A549 (cell line): ENCODE measurements around the gene ZNF625. TPM values are rescaled to one million over a fixed set of nuclear protein-coding genes. Genes with fewer than 3 reads are reported as not detected.

ENCODE experiments used
- ATAC-seq, 2 experiments: fragments of 200-7000 bp in 1 of 2; fragments of >200 bp in 1 of 2; cut with Nextera tagmentation in 1 of 2; cut with Tn5 transposase in 1 of 2; 3 replicates each; pipeline versions ENCODE4 v1.8.0 to v1.9.1; 2018 to 2020; ENCODE audit warnings: mild to moderate bottlenecking in 1 of 2, moderate library complexity in 1 of 2
- CTCF ChIA-PET: fragments of 300-600 bp; sonication (Branson Sonifier 250); formaldehyde crosslinking; extraction: SDS; loops from one replicate; lab custom pipeline; 2021; ENCODE audit warnings: antibody characterized with exemption, inconsistent platforms; lab: Yijun Ruan, JAX
- POLR2A ChIA-PET: fragments of 350-600 bp; formaldehyde crosslinking; extraction: SDS; loops from one replicate; lab custom pipeline; 2021; ENCODE audit warnings: antibody characterized with exemption, inconsistent platforms; lab: Yijun Ruan, JAX
- DNase-seq, 2 experiments: peaks; one replicate each; pipeline versions ENCODE4 v3.0.0 to v3.0.0-alpha.2; 2011 to 2016; ENCODE audit warnings: low read depth in 1 of 2, low spot score in 1 of 2
- FAIRE-seq: peaks from 2 replicates; lab custom pipeline; 2011; peaks lifted over from hg19 to GRCh38; lab: Jason Lieb, UNC
- H3K27ac ChIP-seq, 2 experiments: fragments of >200 bp; sonication (Bioruptor Twin); formaldehyde crosslinking; 3 replicates each; pipeline ENCODE4 v1.5.1; 2016 to 2017
- H3K4me1 ChIP-seq: fragments of >200 bp; sonication (Bioruptor Twin); formaldehyde crosslinking; 3 replicates; pipeline ENCODE4 v1.6.1; 2016
- H3K4me2 ChIP-seq: fragments of >200 bp; sonication (Bioruptor Twin); formaldehyde crosslinking; 3 replicates; pipeline ENCODE4 v1.6.1; 2016
- H3K4me3 ChIP-seq: fragments of >200 bp; sonication (Bioruptor Twin); formaldehyde crosslinking; 3 replicates; pipeline ENCODE4 v1.5.1; 2016
- H3K9me3 ChIP-seq: fragments of >200 bp; sonication (Bioruptor Twin); formaldehyde crosslinking; 3 replicates; pipeline ENCODE4 v1.6.1; 2016
- BHLHE40 ChIP-seq: IDR thresholded peaks from 2 replicates; pipeline ENCODE4 v1.6.1; 2012; ENCODE audit warnings: low read depth, low read length, inconsistent platforms
- CEBPB ChIP-seq, 2 experiments: fragments of >200 bp in 1 of 2; sonication (Bioruptor Twin) in 1 of 2; formaldehyde crosslinking in 1 of 2; IDR thresholded peaks; 2 replicates each; pipeline ENCODE4 v1.6.1; 2012 to 2016
- CHD4 ChIP-seq: fragments of 200-600 bp; sonication (generic); IDR thresholded peaks from 2 replicates; pipeline ENCODE4 v1.6.1; 2016; ENCODE audit warnings: antibody characterized with exemption, mild to moderate bottlenecking, borderline replicate concordance
- EHMT2 ChIP-seq: fragments of 200-600 bp; sonication (generic); IDR thresholded peaks from 2 replicates; pipeline ENCODE4 v1.6.1; 2016; ENCODE audit warnings: antibody characterized with exemption, low read depth, mild to moderate bottlenecking, moderate library complexity
- ELK1 ChIP-seq: fragments of 150-350 bp; IDR thresholded peaks from 2 replicates; pipeline ENCODE4 v1.6.1; 2014; ENCODE audit warnings: low read depth, mild to moderate bottlenecking, low read length
- FOSB ChIP-seq: fragments of 250-450 bp; sonication (Bioruptor Pico); IDR thresholded peaks from 2 replicates; pipeline ENCODE4 v1.5.0; 2020; ENCODE audit warnings: mild to moderate bottlenecking, moderate library complexity
- FOSL2 ChIP-seq, 2 experiments: fragments of 450-650 bp in 1 of 2; fragments of >200 bp in 1 of 2; sonication (Bioruptor Twin) in 1 of 2; formaldehyde crosslinking; IDR thresholded peaks; 2 replicates each; pipeline versions ENCODE4 v1.5.0 to v1.6.1; 2016 to 2020; ENCODE audit warnings: mild to moderate bottlenecking in 1 of 2, moderate library complexity in 1 of 2
- GATA3 ChIP-seq: IDR thresholded peaks from 2 replicates; pipeline ENCODE4 v1.6.1; 2012; ENCODE audit warnings: borderline replicate concordance
- HDAC2 ChIP-seq: fragments of 200-600 bp; sonication (generic); IDR thresholded peaks from 2 replicates; pipeline ENCODE4 v1.6.1; 2016
- HES2 ChIP-seq: fragments of >200 bp; sonication (Bioruptor Twin); formaldehyde crosslinking; IDR thresholded peaks from 2 replicates; pipeline ENCODE4 v1.6.1; 2016
- HOXA7 ChIP-seq: fragments of 250-450 bp; sonication (Bioruptor Pico); IDR thresholded peaks from 2 replicates; pipeline ENCODE4 v1.5.0; 2020; ENCODE audit warnings: mild to moderate bottlenecking, moderate library complexity
- HOXB13 ChIP-seq: fragments of 250-450 bp; sonication (Bioruptor Pico); IDR thresholded peaks from 2 replicates; pipeline ENCODE4 v1.5.0; 2020; ENCODE audit warnings: low read depth, mild to moderate bottlenecking, moderate library complexity
- KDM1A ChIP-seq: fragments of 200-600 bp; sonication (generic); IDR thresholded peaks from 2 replicates; pipeline ENCODE4 v1.6.1; 2016; ENCODE audit warnings: low read depth, mild to moderate bottlenecking
- MAFK ChIP-seq: fragments of 450-650 bp; IDR thresholded peaks from 2 replicates; pipeline ENCODE4 v1.6.1; 2014; ENCODE audit not compliant: partially characterized antibody
- NPAS2 ChIP-seq: fragments of 250-450 bp; sonication (Bioruptor Pico); IDR thresholded peaks from 2 replicates; pipeline ENCODE4 v1.8.0; 2022; ENCODE audit warnings: mild to moderate bottlenecking, moderate library complexity, borderline replicate concordance
- POLR2A ChIP-seq: IDR thresholded peaks from 2 replicates; pipeline ENCODE4 v1.6.1; 2012; ENCODE audit warnings: mild to moderate bottlenecking, low read length
- POLR2AphosphoS2 ChIP-seq: conservative IDR thresholded peaks from 2 replicates; pipeline ENCODE4 v1.6.1; 2012; ENCODE audit warnings: low read length, improper control_type of control experiment, inconsistent platforms
- RAD21 ChIP-seq, 2 experiments: fragments of >200 bp in 1 of 2; sonication (Bioruptor Twin) in 1 of 2; formaldehyde crosslinking in 1 of 2; IDR thresholded peaks in 1 of 2; conservative IDR thresholded peaks in 1 of 2; 2 replicates in 1 of 2; 3 replicates in 1 of 2; pipeline ENCODE4 v1.6.1; 2012 to 2018; ENCODE audit warnings: inconsistent platforms in 1 of 2
- RARB ChIP-seq: fragments of 250-450 bp; sonication (Bioruptor Pico); IDR thresholded peaks from 2 replicates; pipeline ENCODE4 v1.8.0; 2021; ENCODE audit warnings: mild to moderate bottlenecking, moderate library complexity
- REST ChIP-seq: fragments of 200-600 bp; sonication (generic); IDR thresholded peaks from 2 replicates; pipeline ENCODE4 v1.6.1; 2016; ENCODE audit warnings: antibody characterized with exemption, mild to moderate bottlenecking, moderate library complexity
- RNF2 ChIP-seq: fragments of 200-600 bp; sonication (generic); IDR thresholded peaks from 2 replicates; pipeline ENCODE4 v1.6.1; 2016; ENCODE audit warnings: low read depth, mild to moderate bottlenecking, antibody characterized with exemption, moderate library complexity, borderline replicate concordance
- SREBF2 ChIP-seq: fragments of 450-650 bp; IDR thresholded peaks from 2 replicates; pipeline ENCODE4 v1.6.1; 2014; ENCODE audit warnings: mild to moderate bottlenecking, moderate library complexity
- TFCP2L1 ChIP-seq: fragments of 250-450 bp; sonication (Bioruptor Pico); IDR thresholded peaks from 2 replicates; pipeline ENCODE4 v1.5.0; 2021; ENCODE audit warnings: mild to moderate bottlenecking
- ZFP36 ChIP-seq: fragments of 450-650 bp; IDR thresholded peaks from 2 replicates; pipeline ENCODE4 v1.6.1; 2014; ENCODE audit warnings: borderline replicate concordance; ENCODE audit not compliant: partially characterized antibody
- ZNF302 ChIP-seq: fragments of 250-450 bp; sonication (Bioruptor Pico); IDR thresholded peaks from 2 replicates; pipeline ENCODE4 v1.9.0; 2021; ENCODE audit warnings: inconsistent platforms, mild to moderate bottlenecking, moderate library complexity
- WGBS: methylation state at CpG from one replicate; pipeline ENCODE4 v1.1.6; 2017; ENCODE audit errors: missing lambda C conversion rate; 5-methylcytosine and 5-hydroxymethylcytosine counted together
- polyA plus RNA-seq, 4 experiments: library from polyadenylated mRNA; depleted of rRNA in 3 of 4; stranded (reverse); fragments of >200 nt; fragmentation: RNase III in 1 of 4; extraction: RNeasy Plus Mini Kit Qiagen cat#74134 plus additional on column Dnase treatment in 1 of 4; gene quantifications; 2 replicates in 3 of 4; 3 replicates in 1 of 4; pipeline ENCODE4 v1.2.3, GENCODE V29; 2011 to 2017
- TF ChIP-seq, protein P1 (sequence below): IDR thresholded peaks from 2 replicates; pipeline ENCODE4 v1.6.1; 2012
- TF ChIP-seq, protein P2 (sequence below): fragments of >200 bp; sonication (Bioruptor Twin); formaldehyde crosslinking; IDR thresholded peaks from 3 replicates; pipeline ENCODE4 v1.6.1; 2016
- TF ChIP-seq, protein P3 (sequence below): fragments of >200 bp; sonication (Bioruptor Twin); formaldehyde crosslinking; IDR thresholded peaks from 3 replicates; pipeline ENCODE4 v1.5.1; 2016

The ZNF625 gene
- polyA plus RNA-seq, 2 of the 4 experiments (the other 2 are of a cell fraction) = not detected

DNA sequence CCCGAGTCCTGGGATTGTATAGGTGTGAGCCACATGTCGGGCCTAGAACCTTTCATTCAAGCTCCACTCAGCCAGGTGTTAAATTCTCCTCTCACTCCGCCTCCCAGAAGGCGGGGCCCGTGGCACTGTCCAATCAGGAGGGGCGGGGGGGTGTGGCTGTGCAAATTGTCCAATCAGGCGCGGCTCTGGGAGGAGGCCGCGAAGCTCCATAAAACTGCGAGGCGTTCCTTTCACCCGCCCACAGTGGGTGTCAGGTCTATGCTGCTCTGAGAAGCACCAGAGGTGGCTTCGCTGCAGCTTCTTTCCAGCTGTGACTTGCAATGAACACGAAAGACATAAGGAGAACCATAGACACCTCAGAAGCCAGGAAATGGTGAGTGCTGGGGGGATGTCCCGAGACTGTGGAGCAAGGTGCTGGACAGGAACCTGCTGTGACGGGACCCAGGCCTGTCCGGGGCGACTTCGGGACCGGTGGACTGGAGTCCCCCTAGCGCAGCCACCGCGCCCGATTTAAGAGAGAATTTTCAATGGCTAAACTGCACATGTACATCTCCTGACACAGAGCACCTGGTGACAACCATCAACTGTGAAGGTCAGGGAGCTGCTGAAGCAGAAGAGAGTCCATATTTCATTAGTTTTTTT, 3.4 kb upstream of the ZNF625 start:
- DNase-seq = no peak
- H3K4me1 ChIP-seq = no peaks in the 10 kb centered on the region
- peaks cover 3% of the 10 kb centered on the region; the same call in 1 of the 3 replicates for H3K9me3 ChIP-seq
- FAIRE-seq = no peak
- no peak overlapping the region for H3K4me3 ChIP-seq
- ATAC-seq = no peak
- 58% methylated on average over 18 of the region's 25 CpGs for WGBS
- TF ChIP-seq, protein P1, sequence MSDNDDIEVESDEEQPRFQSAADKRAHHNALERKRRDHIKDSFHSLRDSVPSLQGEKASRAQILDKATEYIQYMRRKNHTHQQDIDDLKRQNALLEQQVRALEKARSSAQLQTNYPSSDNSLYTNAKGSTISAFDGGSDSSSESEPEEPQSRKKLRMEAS = no peak
- no peak for TF ChIP-seq POLR2A
- no peak for TF ChIP-seq SREBF2
- TF ChIP-seq MAFK = no peak
- TF ChIP-seq HES2 = no peak
- TF ChIP-seq RARB (CRISPR knock-in tag) = no peak
- TF ChIP-seq HOXB13 (CRISPR knock-in tag) = no peak
- TF ChIP-seq, protein P2, sequence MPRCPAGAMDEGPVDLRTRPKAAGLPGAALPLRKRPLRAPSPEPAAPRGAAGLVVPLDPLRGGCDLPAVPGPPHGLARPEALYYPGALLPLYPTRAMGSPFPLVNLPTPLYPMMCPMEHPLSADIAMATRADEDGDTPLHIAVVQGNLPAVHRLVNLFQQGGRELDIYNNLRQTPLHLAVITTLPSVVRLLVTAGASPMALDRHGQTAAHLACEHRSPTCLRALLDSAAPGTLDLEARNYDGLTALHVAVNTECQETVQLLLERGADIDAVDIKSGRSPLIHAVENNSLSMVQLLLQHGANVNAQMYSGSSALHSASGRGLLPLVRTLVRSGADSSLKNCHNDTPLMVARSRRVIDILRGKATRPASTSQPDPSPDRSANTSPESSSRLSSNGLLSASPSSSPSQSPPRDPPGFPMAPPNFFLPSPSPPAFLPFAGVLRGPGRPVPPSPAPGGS = no peak
- TF ChIP-seq REST = no peak
- no peak for TF ChIP-seq RAD21 (conservative IDR thresholded peaks at IDR 0.05 in 1 of 2, IDR thresholded peaks at IDR 0.05 in 1 of 2)
- H3K27ac ChIP-seq = no peak overlapping the region
- no peak overlapping the region for H3K4me2 ChIP-seq
- POLR2A ChIA-PET = no interaction called here
- CTCF ChIA-PET = interaction anchor here (0.6 kb wide), 1 partner anchor 217 kb away, joined by 3 read pairs; no protein-coding TSS in a partner anchor

GRCh38 chr19:12155324-12155860, 1.1 kb downstream of the ZNF625 start:
- no peak for FAIRE-seq
- TF ChIP-seq RNF2 = no peak
- no peak for TF ChIP-seq HOXA7 (CRISPR knock-in tag)
- no peak for TF ChIP-seq ZFP36
- no peak for TF ChIP-seq CEBPB (IDR thresholded peaks at IDR 0.05)
- no peak for TF ChIP-seq ELK1
- TF ChIP-seq KDM1A = no peak
- no peak for TF ChIP-seq FOSB (CRISPR knock-in tag)
- no peak for TF ChIP-seq NPAS2 (CRISPR knock-in tag)
- no peak for TF ChIP-seq ZNF302 (CRISPR knock-in tag)
- no peak for TF ChIP-seq HDAC2
- no peak for TF ChIP-seq FOSL2 (IDR thresholded peaks at IDR 0.05)
- no peak for TF ChIP-seq FOSL2 (CRISPR knock-in tag; IDR thresholded peaks at IDR 0.05)
- no peak for TF ChIP-seq BHLHE40
- no peak for TF ChIP-seq POLR2AphosphoS2
- TF ChIP-seq RAD21 (conservative IDR thresholded peaks at IDR 0.05 in 1 of 2, IDR thresholded peaks at IDR 0.05 in 1 of 2) = no peak
- no peak for TF ChIP-seq EHMT2
- TF ChIP-seq CHD4 = no peak
- TF ChIP-seq, protein P3, sequence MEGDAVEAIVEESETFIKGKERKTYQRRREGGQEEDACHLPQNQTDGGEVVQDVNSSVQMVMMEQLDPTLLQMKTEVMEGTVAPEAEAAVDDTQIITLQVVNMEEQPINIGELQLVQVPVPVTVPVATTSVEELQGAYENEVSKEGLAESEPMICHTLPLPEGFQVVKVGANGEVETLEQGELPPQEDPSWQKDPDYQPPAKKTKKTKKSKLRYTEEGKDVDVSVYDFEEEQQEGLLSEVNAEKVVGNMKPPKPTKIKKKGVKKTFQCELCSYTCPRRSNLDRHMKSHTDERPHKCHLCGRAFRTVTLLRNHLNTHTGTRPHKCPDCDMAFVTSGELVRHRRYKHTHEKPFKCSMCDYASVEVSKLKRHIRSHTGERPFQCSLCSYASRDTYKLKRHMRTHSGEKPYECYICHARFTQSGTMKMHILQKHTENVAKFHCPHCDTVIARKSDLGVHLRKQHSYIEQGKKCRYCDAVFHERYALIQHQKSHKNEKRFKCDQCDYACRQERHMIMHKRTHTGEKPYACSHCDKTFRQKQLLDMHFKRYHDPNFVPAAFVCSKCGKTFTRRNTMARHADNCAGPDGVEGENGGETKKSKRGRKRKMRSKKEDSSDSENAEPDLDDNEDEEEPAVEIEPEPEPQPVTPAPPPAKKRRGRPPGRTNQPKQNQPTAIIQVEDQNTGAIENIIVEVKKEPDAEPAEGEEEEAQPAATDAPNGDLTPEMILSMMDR = no peak
- no peak for TF ChIP-seq GATA3
- no peak for TF ChIP-seq TFCP2L1
- no peaks in the 10 kb centered on the region for H3K4me1 ChIP-seq
- ChIA-PET POLR2A (no interaction called here), CTCF (no interaction called here)
- DNase-seq = no peak
- no peak overlapping the region for H3K4me3 ChIP-seq
- no peak overlapping the region for H3K4me2 ChIP-seq
- H3K9me3 ChIP-seq = no peaks in the 10 kb centered on the region; the same call in 2 of the 3 replicates
- no peak for ATAC-seq
- no peak overlapping the region for H3K27ac ChIP-seq
- WGBS = 53% methylated on average over 11 of the region's 11 CpGs
